ENCODE results near the gene STK24.

STK24 gene

GRCh38 chr13:98457053-98457452 is 119.9 kb downstream of the STK24 start:
- H3K36me3 ChIP-seq (ENCODE audit: control insufficient read depth, low read length), result peaks cover 85% of the 10 kb centered on the region
- H3F3A ChIP-seq (ENCODE audit: control insufficient read depth, insufficient read depth), result no peaks in the 10 kb centered on the region

DNA sequence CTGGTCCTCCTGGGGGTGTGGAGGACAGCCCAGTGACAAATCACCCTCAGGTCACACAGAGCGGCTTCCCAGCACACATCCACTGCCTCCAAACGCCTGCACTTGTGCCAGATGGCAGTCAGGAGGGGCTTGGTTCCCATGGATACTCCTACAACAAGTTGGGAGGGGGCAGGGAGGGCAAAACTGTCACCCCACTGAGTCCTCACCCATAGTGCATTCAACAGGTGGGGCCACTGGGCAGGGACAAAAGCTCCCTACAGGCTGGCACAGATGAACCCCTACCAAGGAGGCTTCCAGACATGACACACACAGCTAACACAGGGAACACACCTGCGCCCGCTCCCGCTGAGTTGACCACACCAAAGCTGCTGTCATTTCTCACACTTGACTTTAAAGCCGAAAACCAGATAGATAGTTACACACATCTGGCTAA is 120.5 kb downstream of the STK24 start:
- H3K9me2 ChIP-seq (replicated peaks; ENCODE audit: control insufficient read depth, low read length), result no peaks in the 10 kb centered on the region
- H3K36me3 ChIP-seq (ENCODE audit: control insufficient read depth, low read length), result peaks cover 86% of the 10 kb centered on the region
- H3K9me3 ChIP-seq (ENCODE audit: control insufficient read depth, insufficient read depth, low read length), result no peaks in the 10 kb centered on the region
- TF ChIP-seq EZH2phosphoT487 (IDR thresholded peaks at IDR 0.05; ENCODE audit: borderline replicate concordance, low read length), result no peak
- TF ChIP-seq, protein P1, sequence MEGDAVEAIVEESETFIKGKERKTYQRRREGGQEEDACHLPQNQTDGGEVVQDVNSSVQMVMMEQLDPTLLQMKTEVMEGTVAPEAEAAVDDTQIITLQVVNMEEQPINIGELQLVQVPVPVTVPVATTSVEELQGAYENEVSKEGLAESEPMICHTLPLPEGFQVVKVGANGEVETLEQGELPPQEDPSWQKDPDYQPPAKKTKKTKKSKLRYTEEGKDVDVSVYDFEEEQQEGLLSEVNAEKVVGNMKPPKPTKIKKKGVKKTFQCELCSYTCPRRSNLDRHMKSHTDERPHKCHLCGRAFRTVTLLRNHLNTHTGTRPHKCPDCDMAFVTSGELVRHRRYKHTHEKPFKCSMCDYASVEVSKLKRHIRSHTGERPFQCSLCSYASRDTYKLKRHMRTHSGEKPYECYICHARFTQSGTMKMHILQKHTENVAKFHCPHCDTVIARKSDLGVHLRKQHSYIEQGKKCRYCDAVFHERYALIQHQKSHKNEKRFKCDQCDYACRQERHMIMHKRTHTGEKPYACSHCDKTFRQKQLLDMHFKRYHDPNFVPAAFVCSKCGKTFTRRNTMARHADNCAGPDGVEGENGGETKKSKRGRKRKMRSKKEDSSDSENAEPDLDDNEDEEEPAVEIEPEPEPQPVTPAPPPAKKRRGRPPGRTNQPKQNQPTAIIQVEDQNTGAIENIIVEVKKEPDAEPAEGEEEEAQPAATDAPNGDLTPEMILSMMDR (IDR thresholded peaks at IDR 0.05; ENCODE audit: low read depth, low read length, poor library complexity, severe bottlenecking), result no peak
- no peak overlapping the region for H3K4me2 ChIP-seq (ENCODE audit: low read length)
- H3F3A ChIP-seq (ENCODE audit: control insufficient read depth, insufficient read depth), result no peaks in the 10 kb centered on the region
- no peaks in the 10 kb centered on the region for H3K27me3 ChIP-seq (ENCODE audit: control insufficient read depth, low read length)
- H3K79me2 ChIP-seq (ENCODE audit: control insufficient read depth, low read length), result no peaks in the 10 kb centered on the region
- no peaks in the 10 kb centered on the region for H3K4me1 ChIP-seq (ENCODE audit: control insufficient read depth, low read length)
- H3K4me3 ChIP-seq (ENCODE audit: low read length), result no peak overlapping the region
- H4K20me1 ChIP-seq (ENCODE audit: control insufficient read depth, insufficient read depth, low read depth, low read length), result no peaks in the 10 kb centered on the region
- no peak overlapping the region for H3K27ac ChIP-seq (ENCODE audit: low read depth, low read length)

More at GRCh38 chr13:98457053-98457452, 119.9 kb downstream of the STK24 start:
- H3K4me3 ChIP-seq (ENCODE audit: low read length), result no peak overlapping the region
- no peaks in the 10 kb centered on the region for H3K4me1 ChIP-seq (ENCODE audit: control insufficient read depth, low read length)
- no peaks in the 10 kb centered on the region for H3K27me3 ChIP-seq (ENCODE audit: control insufficient read depth, low read length)
- H4K20me1 ChIP-seq (ENCODE audit: control insufficient read depth, insufficient read depth, low read depth, low read length), result no peaks in the 10 kb centered on the region
- H3K4me2 ChIP-seq (ENCODE audit: low read length), result no peak overlapping the region
- H3K9me2 ChIP-seq (replicated peaks; ENCODE audit: control insufficient read depth, low read length), result no peaks in the 10 kb centered on the region
- TF ChIP-seq, protein P1 (IDR thresholded peaks at IDR 0.05; ENCODE audit: low read depth, low read length, poor library complexity, severe bottlenecking), result no peak
- TF ChIP-seq EZH2phosphoT487 (IDR thresholded peaks at IDR 0.05; ENCODE audit: borderline replicate concordance, low read length), result no peak
- H3K9me3 ChIP-seq (ENCODE audit: control insufficient read depth, insufficient read depth, low read length), result no peaks in the 10 kb centered on the region
- no peaks in the 10 kb centered on the region for H3K79me2 ChIP-seq (ENCODE audit: control insufficient read depth, low read length)
- H3K27ac ChIP-seq (ENCODE audit: low read depth, low read length), result no peak overlapping the region

DNA sequence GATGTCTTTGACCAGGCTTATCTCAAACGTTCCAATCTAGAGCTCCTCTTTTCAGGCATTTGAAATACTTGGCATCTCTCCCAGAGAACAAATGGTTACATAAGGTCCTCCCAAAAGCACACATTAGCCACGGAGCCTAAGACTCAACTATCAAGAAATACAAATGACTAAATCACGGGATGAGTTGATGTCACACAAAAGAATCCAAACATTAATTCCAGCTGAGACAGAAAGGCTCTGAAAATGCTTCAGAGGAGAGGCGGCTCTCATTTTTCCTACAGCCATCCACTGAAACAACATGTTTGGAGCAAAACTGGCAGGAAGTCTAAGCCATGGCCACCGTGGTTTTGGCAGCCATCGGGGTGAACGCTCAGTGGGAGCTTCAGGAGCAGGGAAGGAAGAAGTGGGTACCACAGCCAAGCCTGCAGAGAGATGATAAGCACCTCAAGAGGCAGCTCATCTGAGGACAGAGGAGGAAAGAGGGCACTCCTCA is 122.5 kb downstream of the STK24 start:
- no peak overlapping the region for H3K4me3 ChIP-seq (ENCODE audit: low read length)
- H3K27ac ChIP-seq (ENCODE audit: low read depth, low read length), result no peak overlapping the region
- H3K36me3 ChIP-seq (ENCODE audit: control insufficient read depth, low read length), result peaks cover 74% of the 10 kb centered on the region

More for the DNA sequence above, 122.5 kb downstream of the STK24 start:
- no peak overlapping the region for H3K4me2 ChIP-seq (ENCODE audit: low read length)
- H3K9me3 ChIP-seq (ENCODE audit: control insufficient read depth, insufficient read depth, low read length), result no peaks in the 10 kb centered on the region
- TF ChIP-seq, protein P1 (IDR thresholded peaks at IDR 0.05; ENCODE audit: low read depth, low read length, poor library complexity, severe bottlenecking), result no peak
- TF ChIP-seq EZH2phosphoT487 (IDR thresholded peaks at IDR 0.05; ENCODE audit: borderline replicate concordance, low read length), result no peak
- H3K9me2 ChIP-seq (replicated peaks; ENCODE audit: control insufficient read depth, low read length), result no peaks in the 10 kb centered on the region
- no peaks in the 10 kb centered on the region for H3K27me3 ChIP-seq (ENCODE audit: control insufficient read depth, low read length)
- H3K79me2 ChIP-seq (ENCODE audit: control insufficient read depth, low read length), result no peaks in the 10 kb centered on the region
- H3K4me1 ChIP-seq (ENCODE audit: control insufficient read depth, low read length), result peaks cover 8% of the 10 kb centered on the region
- no peaks in the 10 kb centered on the region for H4K20me1 ChIP-seq (ENCODE audit: control insufficient read depth, insufficient read depth, low read depth, low read length)
- H3F3A ChIP-seq (ENCODE audit: control insufficient read depth, insufficient read depth), result no peaks in the 10 kb centered on the region
